ENCODE results near the gene PLBD2.

PLBD2 gene

GRCh38 chr12:113391650-113392337 lies 33.4 kb downstream of the PLBD2 start:
- no peak overlapping the region for H3K27ac ChIP-seq (ENCODE audit: low read length)
- H3K9me3 ChIP-seq (ENCODE audit: insufficient read depth, low read depth, low read length) = no peaks in the 10 kb centered on the region
- H3K4me1 ChIP-seq (ENCODE audit: insufficient read depth, low read length) = no peaks in the 10 kb centered on the region
- no peaks in the 10 kb centered on the region for H3K27me3 ChIP-seq (ENCODE audit: insufficient read depth, low read length)
- peaks cover 18% of the 10 kb centered on the region for H3K36me3 ChIP-seq (ENCODE audit: insufficient read depth, low read depth, low read length)
- H3K9ac ChIP-seq (ENCODE audit: low read depth, low read length) = no peak overlapping the region
- no peak overlapping the region for H3K4me3 ChIP-seq (ENCODE audit: low read length)

DNA sequence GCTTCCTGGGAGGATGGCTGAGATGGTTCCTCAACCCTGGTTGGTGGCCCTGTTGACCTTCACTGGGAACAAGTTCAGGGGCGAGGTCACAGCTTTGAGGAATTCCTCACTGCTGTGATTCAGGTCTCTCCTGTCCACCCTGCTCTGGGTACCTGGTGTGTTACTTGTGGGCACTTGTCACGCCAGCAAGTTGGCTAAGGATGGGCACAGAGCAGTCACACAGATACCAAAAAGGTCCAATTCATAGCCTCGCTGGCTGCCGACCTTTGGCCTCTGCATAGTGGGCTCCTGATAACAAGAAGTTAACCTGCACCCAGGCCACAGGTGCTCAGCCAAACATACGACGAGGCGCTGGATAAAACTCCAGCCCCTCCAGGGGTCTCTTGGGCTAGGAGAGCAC lies 34.1 kb downstream of the PLBD2 start:
- Histone ChIP-seq H3K4me1 (ENCODE audit: insufficient read depth, low read length) (no peaks in the 10 kb centered on the region), H3K27ac (ENCODE audit: low read length) (no peak overlapping the region), H3K4me3 (ENCODE audit: low read length) (no peak overlapping the region), H3K9me3 (ENCODE audit: insufficient read depth, low read depth, low read length) (no peaks in the 10 kb centered on the region), H3K9ac (ENCODE audit: low read depth, low read length) (no peak overlapping the region), H3K36me3 (ENCODE audit: insufficient read depth, low read depth, low read length) (peaks cover 11% of the 10 kb centered on the region), H3K27me3 (ENCODE audit: insufficient read depth, low read length) (no peaks in the 10 kb centered on the region)

DNA sequence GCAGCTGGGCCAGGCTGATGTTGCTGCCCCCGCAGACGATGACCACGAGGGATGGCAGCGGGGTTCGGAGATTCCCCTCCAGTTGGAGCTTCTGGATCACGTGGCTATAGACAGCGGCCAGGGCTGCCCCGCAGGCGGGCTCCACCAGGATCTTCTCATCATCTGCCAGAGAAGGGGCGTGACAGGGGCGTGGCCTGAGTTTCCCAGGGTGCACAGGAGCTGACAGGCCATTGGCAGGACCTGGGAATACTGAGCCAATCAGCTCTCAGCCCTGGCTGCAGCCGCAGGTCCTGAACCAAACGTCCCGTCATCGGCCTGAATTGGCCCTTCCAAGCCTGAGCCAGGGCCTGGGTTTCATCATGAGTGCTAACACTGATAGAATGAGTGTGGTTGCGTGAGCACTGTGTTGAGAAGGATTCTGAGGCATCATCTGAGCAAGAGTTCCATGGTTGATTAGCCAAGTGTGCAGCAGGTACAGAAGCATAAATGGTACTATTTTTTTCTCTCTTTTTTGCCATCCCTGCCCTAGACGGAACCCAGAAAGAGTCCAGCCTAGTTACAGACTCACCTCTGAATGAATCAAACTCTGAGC lies 34.7 kb downstream of the PLBD2 start:
- no peaks in the 10 kb centered on the region for H3K9me3 ChIP-seq (ENCODE audit: insufficient read depth, low read depth, low read length)
- no peak overlapping the region for H3K27ac ChIP-seq (ENCODE audit: low read length)
- H3K27me3 ChIP-seq (ENCODE audit: insufficient read depth, low read length) = no peaks in the 10 kb centered on the region
- no peak overlapping the region for H3K4me3 ChIP-seq (ENCODE audit: low read length)
- H3K4me1 ChIP-seq (ENCODE audit: insufficient read depth, low read length) = no peaks in the 10 kb centered on the region
- peaks cover 7% of the 10 kb centered on the region; the same call in 1 of the 2 replicates for H3K36me3 ChIP-seq (ENCODE audit: insufficient read depth, low read depth, low read length)
- no peak overlapping the region for H3K9ac ChIP-seq (ENCODE audit: low read depth, low read length)

- Histone ChIP-seq H3K27ac (ENCODE audit: low read length) (no peak overlapping the region), H3K4me1 (ENCODE audit: insufficient read depth, low read length) (no peaks in the 10 kb centered on the region), H3K36me3 (ENCODE audit: insufficient read depth, low read depth, low read length) (peaks cover 7% of the 10 kb centered on the region; the same call in 1 of the 2 replicates), H3K4me3 (ENCODE audit: low read length) (no peak overlapping the region), H3K9ac (ENCODE audit: low read depth, low read length) (no peak overlapping the region), H3K9me3 (ENCODE audit: insufficient read depth, low read depth, low read length) (no peaks in the 10 kb centered on the region), H3K27me3 (ENCODE audit: insufficient read depth, low read length) (no peaks in the 10 kb centered on the region)
Observed at GRCh38 chr12:113393749-113394148, 35.4 kb downstream of the PLBD2 start.

DNA sequence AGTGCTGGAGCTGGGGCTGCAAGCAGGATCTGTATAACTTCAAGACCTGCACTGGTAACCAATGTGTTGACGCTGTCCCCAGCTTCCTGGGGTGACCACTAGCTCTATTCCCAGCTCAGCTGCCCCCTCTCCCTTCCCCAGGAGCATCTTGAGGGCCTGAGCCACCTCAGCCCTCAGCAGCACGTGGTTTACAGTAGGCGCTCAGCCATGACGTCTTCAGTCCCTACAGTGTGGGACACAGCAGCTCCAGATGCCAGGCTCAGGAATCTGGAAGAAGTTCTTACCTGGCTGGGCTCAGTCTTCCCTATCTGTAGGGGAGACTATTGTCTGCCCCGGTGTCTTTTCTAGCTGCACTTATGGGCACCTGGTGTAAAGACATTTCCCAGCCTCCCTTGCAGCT lies 36.7 kb downstream of the PLBD2 start:
- H3K4me3 ChIP-seq (ENCODE audit: low read length) = no peak overlapping the region
- no peak overlapping the region for H3K27ac ChIP-seq (ENCODE audit: low read length)
- H3K9ac ChIP-seq (ENCODE audit: low read depth, low read length) = no peak overlapping the region
- H3K27me3 ChIP-seq (ENCODE audit: insufficient read depth, low read length) = no peaks in the 10 kb centered on the region
- no peaks in the 10 kb centered on the region for H3K9me3 ChIP-seq (ENCODE audit: insufficient read depth, low read depth, low read length)
- H3K36me3 ChIP-seq (ENCODE audit: insufficient read depth, low read depth, low read length) = peaks cover 5% of the 10 kb centered on the region; the same call in 1 of the 2 replicates
- no peaks in the 10 kb centered on the region for H3K4me1 ChIP-seq (ENCODE audit: insufficient read depth, low read length)

DNA sequence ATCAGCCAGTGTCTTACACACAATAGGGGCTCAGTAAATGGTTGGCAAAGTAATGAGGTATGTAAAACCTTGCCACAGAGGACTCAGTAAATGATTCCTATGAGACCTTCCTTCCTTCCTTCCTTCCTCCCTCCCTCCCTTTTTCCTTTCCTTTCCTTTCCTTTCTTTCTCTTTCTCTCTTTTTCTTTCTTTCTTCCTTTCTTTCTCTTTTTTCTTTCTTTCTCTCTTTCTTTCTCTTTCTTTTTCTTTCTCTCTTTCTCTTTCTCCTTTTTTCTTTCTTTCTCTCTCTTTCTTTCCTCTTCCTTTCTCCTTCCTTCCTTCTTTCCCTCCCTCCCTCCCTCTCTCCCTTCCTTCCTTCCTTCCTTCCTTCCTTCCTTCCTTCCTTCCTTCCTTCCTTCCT lies 37.8 kb downstream of the PLBD2 start:
- Histone ChIP-seq H3K9ac (ENCODE audit: low read depth, low read length) (no peak overlapping the region), H3K4me3 (ENCODE audit: low read length) (no peak overlapping the region), H3K27me3 (ENCODE audit: insufficient read depth, low read length) (no peaks in the 10 kb centered on the region), H3K4me1 (ENCODE audit: insufficient read depth, low read length) (no peaks in the 10 kb centered on the region), H3K27ac (ENCODE audit: low read length) (no peak overlapping the region), H3K9me3 (ENCODE audit: insufficient read depth, low read depth, low read length) (no peaks in the 10 kb centered on the region), H3K36me3 (ENCODE audit: insufficient read depth, low read depth, low read length) (no peaks in the 10 kb centered on the region)

GRCh38 chr12:113396828-113397496 lies 38.6 kb downstream of the PLBD2 start:
- Histone ChIP-seq H3K4me1 (ENCODE audit: insufficient read depth, low read length) (no peaks in the 10 kb centered on the region), H3K27ac (ENCODE audit: low read length) (no peak overlapping the region), H3K27me3 (ENCODE audit: insufficient read depth, low read length) (no peaks in the 10 kb centered on the region), H3K9ac (ENCODE audit: low read depth, low read length) (no peak overlapping the region), H3K36me3 (ENCODE audit: insufficient read depth, low read depth, low read length) (no peaks in the 10 kb centered on the region), H3K4me3 (ENCODE audit: low read length) (no peak overlapping the region), H3K9me3 (ENCODE audit: insufficient read depth, low read depth, low read length) (no peaks in the 10 kb centered on the region)

- H3K9me3 ChIP-seq (ENCODE audit: insufficient read depth, low read depth, low read length) = no peaks in the 10 kb centered on the region
- no peaks in the 10 kb centered on the region for H3K27me3 ChIP-seq (ENCODE audit: insufficient read depth, low read length)
- H3K9ac ChIP-seq (ENCODE audit: low read depth, low read length) = no peak overlapping the region
- H3K4me3 ChIP-seq (ENCODE audit: low read length) = no peak overlapping the region
- H3K36me3 ChIP-seq (ENCODE audit: insufficient read depth, low read depth, low read length) = no peaks in the 10 kb centered on the region
- H3K27ac ChIP-seq (ENCODE audit: low read length) = no peak overlapping the region
- no peaks in the 10 kb centered on the region for H3K4me1 ChIP-seq (ENCODE audit: insufficient read depth, low read length)
Observed at GRCh38 chr12:113397497-113398197, 39.3 kb downstream of the PLBD2 start.

DNA sequence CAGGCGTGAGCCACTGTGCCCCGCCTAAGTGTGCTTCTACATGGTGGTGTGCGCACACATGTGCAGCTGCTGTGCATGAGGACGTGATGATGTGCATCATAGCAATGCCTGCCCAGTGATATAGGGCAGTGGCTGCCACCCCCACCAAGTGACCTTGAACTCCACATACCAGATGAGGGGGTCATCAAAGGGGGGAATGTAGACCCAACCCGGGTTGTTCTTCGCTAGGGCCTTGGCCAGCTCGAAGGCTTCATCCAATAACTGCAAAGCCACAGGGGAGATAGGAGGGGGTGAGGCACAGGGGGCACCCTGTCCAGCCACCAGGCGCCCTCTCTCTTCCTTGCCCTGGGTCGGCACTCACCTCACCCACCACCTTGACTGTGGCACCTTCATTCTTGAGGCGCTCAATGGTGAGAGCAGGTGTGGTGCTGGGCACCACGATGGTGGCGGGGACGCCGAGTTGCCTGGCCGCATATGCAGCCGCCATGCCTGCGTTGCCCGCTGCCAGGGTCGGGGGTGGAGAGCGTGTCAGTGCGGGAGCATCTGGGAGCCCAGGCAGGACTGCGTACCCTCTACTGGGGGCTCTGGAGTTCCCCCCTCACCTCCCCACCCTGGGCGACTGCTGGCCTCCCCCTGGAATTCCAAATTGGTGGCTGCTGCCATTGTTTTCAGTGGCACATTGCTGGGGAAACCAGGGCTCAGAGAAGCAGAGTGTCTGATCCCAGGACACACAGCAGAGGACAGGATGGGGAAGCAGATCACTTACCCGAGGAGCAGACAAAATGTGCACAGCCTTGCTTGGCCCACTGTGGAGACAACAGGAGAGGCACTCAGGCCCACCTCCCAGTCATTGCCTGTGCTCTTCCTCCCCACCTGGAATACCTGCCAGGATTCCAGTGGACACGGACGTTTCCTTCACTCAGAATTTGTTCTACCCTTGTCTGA lies 40.2 kb downstream of the PLBD2 start:
- Histone ChIP-seq H3K9me3 (ENCODE audit: insufficient read depth, low read depth, low read length) (no peaks in the 10 kb centered on the region), H3K27me3 (ENCODE audit: insufficient read depth, low read length) (no peaks in the 10 kb centered on the region), H3K4me3 (ENCODE audit: low read length) (no peak overlapping the region)

DNA sequence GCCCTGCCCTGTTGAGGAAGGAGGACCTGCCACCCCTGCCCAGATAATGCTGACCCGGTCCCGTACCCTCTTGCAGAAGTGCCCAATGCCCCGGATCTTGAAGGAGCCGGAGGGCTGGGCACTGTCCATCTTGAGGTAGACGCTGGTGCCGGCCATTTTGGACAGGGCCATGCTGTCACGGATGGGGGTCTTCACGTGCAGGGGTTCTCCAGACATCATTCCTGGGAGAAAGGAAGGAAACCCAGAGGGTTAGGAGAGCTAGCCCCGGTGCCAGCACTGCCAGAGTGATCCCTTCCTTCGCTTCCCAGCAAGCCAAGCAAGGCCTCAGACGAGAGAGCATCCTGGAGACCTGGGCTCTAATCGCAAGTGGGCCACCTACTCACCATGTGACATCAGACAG lies 41.1 kb downstream of the PLBD2 start:
- no peaks in the 10 kb centered on the region for H3K4me1 ChIP-seq (ENCODE audit: insufficient read depth, low read length)
- no peak overlapping the region for H3K4me3 ChIP-seq (ENCODE audit: low read length)
- H3K27ac ChIP-seq (ENCODE audit: low read length) = no peak overlapping the region
- no peaks in the 10 kb centered on the region for H3K9me3 ChIP-seq (ENCODE audit: insufficient read depth, low read depth, low read length)
- no peaks in the 10 kb centered on the region for H3K27me3 ChIP-seq (ENCODE audit: insufficient read depth, low read length)
- H3K36me3 ChIP-seq (ENCODE audit: insufficient read depth, low read depth, low read length) = no peaks in the 10 kb centered on the region
- H3K9ac ChIP-seq (ENCODE audit: low read depth, low read length) = no peak overlapping the region

More for the DNA sequence above, 40.2 kb downstream of the PLBD2 start:
- Histone ChIP-seq H3K9ac (ENCODE audit: low read depth, low read length) (no peak overlapping the region), H3K4me1 (ENCODE audit: insufficient read depth, low read length) (no peaks in the 10 kb centered on the region), H3K36me3 (ENCODE audit: insufficient read depth, low read depth, low read length) (no peaks in the 10 kb centered on the region), H3K27ac (ENCODE audit: low read length) (no peak overlapping the region)

DNA sequence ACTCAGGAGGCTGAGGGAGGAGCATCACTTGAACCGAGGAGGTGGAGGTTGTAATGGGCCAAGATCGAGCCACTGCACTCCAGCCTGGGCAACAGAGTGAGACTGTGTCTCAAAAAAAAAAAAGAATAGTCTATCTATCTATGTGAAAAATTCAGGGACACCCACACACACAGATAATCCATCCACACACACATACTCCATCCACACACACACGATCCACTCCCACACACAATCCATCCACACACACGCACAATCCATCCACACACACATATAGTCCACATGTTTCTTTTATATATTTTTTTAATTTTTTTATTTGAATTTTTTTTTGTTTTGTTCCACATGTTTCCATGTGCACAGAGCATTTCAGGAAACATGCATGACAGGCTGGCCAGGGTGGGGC lies 42.0 kb downstream of the PLBD2 start:
- H3K9me3 ChIP-seq (ENCODE audit: insufficient read depth, low read depth, low read length) = no peaks in the 10 kb centered on the region
- H3K9ac ChIP-seq (ENCODE audit: low read depth, low read length) = no peak overlapping the region
- peaks cover 3% of the 10 kb centered on the region; the same call in 1 of the 2 replicates for H3K4me1 ChIP-seq (ENCODE audit: insufficient read depth, low read length)
- no peak overlapping the region for H3K27ac ChIP-seq (ENCODE audit: low read length)
- no peak overlapping the region for H3K4me3 ChIP-seq (ENCODE audit: low read length)
- no peaks in the 10 kb centered on the region for H3K27me3 ChIP-seq (ENCODE audit: insufficient read depth, low read length)
- H3K36me3 ChIP-seq (ENCODE audit: insufficient read depth, low read depth, low read length) = no peaks in the 10 kb centered on the region
